ACC112 (cell line): ENCODE results near the gene JAK1.

ENCODE experiments used
- H2AFZ ChIP-seq: fragments of 200-600 bp; sonication (generic); one replicate; pipeline ENCODE4 v1.6.0; 2017; ENCODE audit warnings: antibody characterized with exemption, low read length; ENCODE audit not compliant: unreplicated experiment
- H3K27ac ChIP-seq: fragments of 200-600 bp; sonication (generic); 2 replicates; pipeline ENCODE4 v1.5.1; 2014; ENCODE audit warnings: low read depth, mild to moderate bottlenecking, antibody characterized with exemption, low read length, moderate library complexity
- H3K27me3 ChIP-seq: fragments of 200-600 bp; sonication (generic); 2 replicates; pipeline ENCODE4 v1.6.1; 2014; ENCODE audit warnings: mild to moderate bottlenecking, antibody characterized with exemption, low read length, moderate library complexity, mixed read lengths; ENCODE audit not compliant: insufficient read depth
- H3K36me3 ChIP-seq: fragments of 200-600 bp; sonication (generic); 2 replicates; pipeline ENCODE4 v1.6.1; 2016; ENCODE audit warnings: mild to moderate bottlenecking, antibody characterized with exemption, low read length, moderate library complexity, mixed read lengths; ENCODE audit not compliant: insufficient read depth
- H3K4me1 ChIP-seq: fragments of 200-600 bp; sonication (generic); one replicate; pipeline ENCODE4 v1.6.1; 2016; ENCODE audit warnings: low read length, mixed read lengths; ENCODE audit not compliant: insufficient read depth, unreplicated experiment, control insufficient read depth
- H3K4me3 ChIP-seq: fragments of 200-600 bp; sonication (generic); 2 replicates; pipeline ENCODE4 v1.5.1; 2014; ENCODE audit warnings: mild to moderate bottlenecking, low read depth, low read length
- H3K79me2 ChIP-seq: fragments of 200-600 bp; sonication (generic); one replicate; pipeline ENCODE4 v1.6.0; 2016; ENCODE audit warnings: low read length; ENCODE audit not compliant: control insufficient read depth, unreplicated experiment, insufficient read depth

JAK1 gene

GRCh38 chr1:64909031-64909430 is 57.3 kb downstream of the JAK1 start:
- H2AFZ ChIP-seq = no peak overlapping the region
- peaks cover 85% of the 10 kb centered on the region for H3K79me2 ChIP-seq

GRCh38 chr1:64908575-64908974 is 57.8 kb downstream of the JAK1 start:
- Histone ChIP-seq H3K27ac (no peak overlapping the region), H2AFZ (no peak overlapping the region)

More at GRCh38 chr1:64909031-64909430, 57.3 kb downstream of the JAK1 start:
- H3K4me1 ChIP-seq = peaks cover 52% of the 10 kb centered on the region
- H3K36me3 ChIP-seq = no peaks in the 10 kb centered on the region
- no peak overlapping the region for H3K27ac ChIP-seq
- H3K27me3 ChIP-seq = no peaks in the 10 kb centered on the region
- H3K4me3 ChIP-seq = no peak overlapping the region

GRCh38 chr1:64906447-64906846 is 59.9 kb downstream of the JAK1 start:
- H3K36me3 ChIP-seq = no peaks in the 10 kb centered on the region
- peak overlapping the region; percentile 2; the same call in 1 of the 2 replicates for H3K27ac ChIP-seq
- H3K27me3 ChIP-seq = no peaks in the 10 kb centered on the region
- no peak overlapping the region for H2AFZ ChIP-seq
- H3K79me2 ChIP-seq = peaks cover 74% of the 10 kb centered on the region
- H3K4me1 ChIP-seq = peaks cover 35% of the 10 kb centered on the region
- no peak overlapping the region for H3K4me3 ChIP-seq

More at GRCh38 chr1:64908575-64908974, 57.8 kb downstream of the JAK1 start:
- H3K27me3 ChIP-seq = no peaks in the 10 kb centered on the region
- peaks cover 85% of the 10 kb centered on the region for H3K79me2 ChIP-seq
- peaks cover 47% of the 10 kb centered on the region for H3K4me1 ChIP-seq
- no peaks in the 10 kb centered on the region for H3K36me3 ChIP-seq
- H3K4me3 ChIP-seq = no peak overlapping the region

- H3K79me2 ChIP-seq = peaks cover 67% of the 10 kb centered on the region
- H3K27me3 ChIP-seq = no peaks in the 10 kb centered on the region
- H3K4me1 ChIP-seq = peaks cover 31% of the 10 kb centered on the region
- H3K27ac ChIP-seq = no peak overlapping the region
- H2AFZ ChIP-seq = no peak overlapping the region
- H3K36me3 ChIP-seq = no peaks in the 10 kb centered on the region
- H3K4me3 ChIP-seq = no peak overlapping the region
These were observed 62.8 kb downstream of the JAK1 start for GRCh38 chr1:64903593-64903992.

- Histone ChIP-seq H3K27ac (no peak overlapping the region), H3K4me1 (peaks cover 32% of the 10 kb centered on the region), H3K79me2 (peaks cover 58% of the 10 kb centered on the region), H3K4me3 (no peak overlapping the region), H2AFZ (no peak overlapping the region), H3K36me3 (no peaks in the 10 kb centered on the region), H3K27me3 (no peaks in the 10 kb centered on the region)
These were observed 64.7 kb downstream of the JAK1 start for GRCh38 chr1:64901663-64902062.

- H3K27me3 ChIP-seq = no peaks in the 10 kb centered on the region
- H3K79me2 ChIP-seq = peaks cover 58% of the 10 kb centered on the region
- H3K27ac ChIP-seq = no peak overlapping the region
- no peaks in the 10 kb centered on the region for H3K36me3 ChIP-seq
- H3K4me1 ChIP-seq = peaks cover 30% of the 10 kb centered on the region
- H2AFZ ChIP-seq = no peak overlapping the region
- no peak overlapping the region for H3K4me3 ChIP-seq
These were observed 65.4 kb downstream of the JAK1 start for GRCh38 chr1:64900916-64901315.

- no peaks in the 10 kb centered on the region for H3K27me3 ChIP-seq
- peaks cover 59% of the 10 kb centered on the region for H3K79me2 ChIP-seq
- H3K4me3 ChIP-seq = peak overlapping the region; percentile 62; the same call in 1 of the 2 replicates
- H2AFZ ChIP-seq = no peak overlapping the region
- H3K36me3 ChIP-seq = no peaks in the 10 kb centered on the region
- peak overlapping the region; percentile 99 for H3K27ac ChIP-seq
- H3K4me1 ChIP-seq = peaks cover 36% of the 10 kb centered on the region
These were observed 68.1 kb downstream of the JAK1 start for GRCh38 chr1:64898107-64898861.

- H3K27ac ChIP-seq = peak overlapping the region; percentile 52
- H3K27me3 ChIP-seq = no peaks in the 10 kb centered on the region
- H2AFZ ChIP-seq = no peak overlapping the region
- no peak overlapping the region for H3K4me3 ChIP-seq
- H3K36me3 ChIP-seq = no peaks in the 10 kb centered on the region
- H3K79me2 ChIP-seq = peaks cover 73% of the 10 kb centered on the region
- H3K4me1 ChIP-seq = peaks cover 45% of the 10 kb centered on the region
These were observed 69.8 kb downstream of the JAK1 start for GRCh38 chr1:64896551-64896950.

- Histone ChIP-seq H3K36me3 (no peaks in the 10 kb centered on the region), H2AFZ (no peak overlapping the region), H3K4me3 (no peak overlapping the region), H3K27ac (no peak overlapping the region), H3K79me2 (peaks cover 79% of the 10 kb centered on the region), H3K4me1 (peaks cover 52% of the 10 kb centered on the region), H3K27me3 (no peaks in the 10 kb centered on the region)
These were observed 70.8 kb downstream of the JAK1 start for GRCh38 chr1:64895500-64895899.

- H3K27ac ChIP-seq = no peak overlapping the region
These were observed 71.7 kb downstream of the JAK1 start for GRCh38 chr1:64894438-64895196.

More at GRCh38 chr1:64894438-64895196, 71.7 kb downstream of the JAK1 start:
- Histone ChIP-seq H3K79me2 (peaks cover 78% of the 10 kb centered on the region), H3K36me3 (no peaks in the 10 kb centered on the region), H3K4me1 (peaks cover 48% of the 10 kb centered on the region), H2AFZ (no peak overlapping the region), H3K4me3 (no peak overlapping the region), H3K27me3 (no peaks in the 10 kb centered on the region)
